ENCODE data around the gene PRODH2.

Gene PRODH2

GRCh38 chr19:35781650-35782049 lies 31.0 kb downstream of the PRODH2 start:
- TF ChIP-seq, protein P1, sequence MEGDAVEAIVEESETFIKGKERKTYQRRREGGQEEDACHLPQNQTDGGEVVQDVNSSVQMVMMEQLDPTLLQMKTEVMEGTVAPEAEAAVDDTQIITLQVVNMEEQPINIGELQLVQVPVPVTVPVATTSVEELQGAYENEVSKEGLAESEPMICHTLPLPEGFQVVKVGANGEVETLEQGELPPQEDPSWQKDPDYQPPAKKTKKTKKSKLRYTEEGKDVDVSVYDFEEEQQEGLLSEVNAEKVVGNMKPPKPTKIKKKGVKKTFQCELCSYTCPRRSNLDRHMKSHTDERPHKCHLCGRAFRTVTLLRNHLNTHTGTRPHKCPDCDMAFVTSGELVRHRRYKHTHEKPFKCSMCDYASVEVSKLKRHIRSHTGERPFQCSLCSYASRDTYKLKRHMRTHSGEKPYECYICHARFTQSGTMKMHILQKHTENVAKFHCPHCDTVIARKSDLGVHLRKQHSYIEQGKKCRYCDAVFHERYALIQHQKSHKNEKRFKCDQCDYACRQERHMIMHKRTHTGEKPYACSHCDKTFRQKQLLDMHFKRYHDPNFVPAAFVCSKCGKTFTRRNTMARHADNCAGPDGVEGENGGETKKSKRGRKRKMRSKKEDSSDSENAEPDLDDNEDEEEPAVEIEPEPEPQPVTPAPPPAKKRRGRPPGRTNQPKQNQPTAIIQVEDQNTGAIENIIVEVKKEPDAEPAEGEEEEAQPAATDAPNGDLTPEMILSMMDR (conservative IDR thresholded peaks at IDR 0.05), result no peak
- no peak for TF ChIP-seq ZFX (IDR thresholded peaks at IDR 0.05)
- H3K27ac ChIP-seq, result no peak overlapping the region

DNA sequence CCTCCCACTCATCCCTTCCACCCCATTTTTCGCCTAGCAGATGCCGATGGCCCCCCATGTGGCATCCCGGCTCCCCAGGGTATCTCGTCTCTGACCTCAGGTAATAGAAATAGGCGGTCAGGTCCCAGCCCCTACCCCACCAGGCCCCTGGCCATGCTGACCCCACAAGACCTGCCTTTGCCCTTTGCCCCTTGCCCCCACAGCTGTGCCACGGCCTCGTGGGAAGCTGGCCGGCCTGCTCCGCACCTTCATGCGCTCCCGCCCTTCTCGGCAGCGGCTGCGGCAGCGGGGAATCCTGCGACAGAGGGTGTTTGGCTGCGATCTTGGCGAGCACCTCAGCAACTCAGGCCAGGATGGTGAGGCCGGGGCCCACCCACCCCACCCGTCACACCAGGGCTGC lies 31.9 kb downstream of the PRODH2 start:
- no peak overlapping the region for H3K27ac ChIP-seq
- TF ChIP-seq, protein P1 (conservative IDR thresholded peaks at IDR 0.05), result no peak
- TF ChIP-seq ZFX (IDR thresholded peaks at IDR 0.05), result no peak

- H3K27ac ChIP-seq, result no peak overlapping the region
- TF ChIP-seq ZFX (IDR thresholded peaks at IDR 0.05), result no peak
- TF ChIP-seq, protein P1 (conservative IDR thresholded peaks at IDR 0.05), result no peak
These were observed 32.6 kb downstream of the PRODH2 start for GRCh38 chr19:35780058-35780457.

- TF ChIP-seq, protein P1 (conservative IDR thresholded peaks at IDR 0.05), result no peak
- TF ChIP-seq ZFX (IDR thresholded peaks at IDR 0.05), result no peak
- no peak overlapping the region for H3K27ac ChIP-seq
These were observed 33.6 kb downstream of the PRODH2 start for GRCh38 chr19:35779033-35779432.

DNA sequence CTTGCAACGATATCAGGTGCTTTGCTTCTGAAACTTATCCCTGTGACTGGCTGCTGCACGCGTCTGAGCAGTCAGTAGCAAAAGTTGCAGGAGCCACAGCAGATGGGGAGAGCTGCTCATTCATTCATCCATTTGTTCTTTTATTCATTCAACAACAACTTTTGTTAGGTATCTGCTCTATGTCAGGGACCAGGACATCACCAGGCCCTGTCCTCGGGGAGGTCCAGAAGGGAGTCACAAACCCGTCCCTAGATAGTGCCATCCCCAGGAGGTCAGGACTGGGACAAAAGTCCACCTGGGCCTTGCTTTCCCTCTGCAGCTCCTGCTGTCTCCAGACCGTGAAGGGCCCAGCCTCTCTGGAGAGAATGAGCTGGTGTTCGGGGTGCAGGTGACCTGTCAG lies 34.7 kb downstream of the PRODH2 start:
- TF ChIP-seq ZFX (IDR thresholded peaks at IDR 0.05), result no peak
- TF ChIP-seq, protein P1 (conservative IDR thresholded peaks at IDR 0.05), result no peak
- no peak overlapping the region for H3K27ac ChIP-seq

- TF ChIP-seq, protein P1 (conservative IDR thresholded peaks at IDR 0.05), result no peak
- no peak for TF ChIP-seq ZFX (IDR thresholded peaks at IDR 0.05)
- H3K27ac ChIP-seq, result no peak overlapping the region
These were observed 35.4 kb downstream of the PRODH2 start for GRCh38 chr19:35777086-35777841.

GRCh38 chr19:35776102-35776788 lies 36.4 kb downstream of the PRODH2 start:
- peak overlapping the region; percentile 84 for H3K27ac ChIP-seq
- TF ChIP-seq, protein P1 (conservative IDR thresholded peaks at IDR 0.05), result no peak
- no peak for TF ChIP-seq ZFX (IDR thresholded peaks at IDR 0.05)

Measured in C4-2B (cell line).